Colonic mucosa (tissue), 4 donors: ENCODE measurements around the gene KCNJ18. TPM values are rescaled to one million over a fixed set of nuclear protein-coding genes. Genes with fewer than 3 reads are reported as not detected.
"Not testable (repeated sequence)": the region's sequence is repeated elsewhere in the genome, so short reads cannot be mapped to it uniquely, and the experiment has no call there.

ENCODE experiments used
- DNase-seq: peaks from one replicate; pipeline ENCODE4 v3.0.0-alpha.2; 2020
- H3K27ac ChIP-seq: fragments of 200-600 bp; one replicate; pipeline ENCODE4 v1.8.0; 2021
- H3K27me3 ChIP-seq: fragments of 200-600 bp; one replicate; pipeline ENCODE4 v1.8.0; 2021
- H3K36me3 ChIP-seq: fragments of 200-600 bp; one replicate; pipeline ENCODE4 v1.8.0; 2021
- H3K4me1 ChIP-seq: fragments of 200-600 bp; one replicate; pipeline ENCODE4 v1.8.0; 2021; ENCODE audit warnings: mild to moderate bottlenecking
- H3K4me3 ChIP-seq: fragments of 200-600 bp; one replicate; pipeline ENCODE4 v1.8.0; 2021
- H3K9ac ChIP-seq, 2 donors: one replicate each; pipeline ENCODE4 v1.7.0; 2013; ENCODE audit warnings: control low read depth in 2 of 2, low read depth in 2 of 2, low read length in 2 of 2
- H3K9me3 ChIP-seq: fragments of 200-600 bp; one replicate; pipeline ENCODE4 v1.8.0; 2021
- CTCF ChIP-seq: fragments of 200-600 bp; IDR thresholded peaks from one replicate; pipeline ENCODE4 v1.8.0; 2022; ENCODE audit warnings: antibody characterized with exemption, mild to moderate bottlenecking
- intact Hi-C: fragments of 100-400 bp; cut with DNase I; formaldehyde crosslinking; loops from one replicate; pipeline ENCODE4 v1.14.1; 2022
- total RNA-seq, 2 donors: library from RNA; stranded (reverse); fragmentation: NEBNext Ultra II Directional in 1 of 2; extraction: Animal tissue kit (Norgen Biotek cat#: 25700) in 1 of 2; gene quantifications; one replicate each; pipeline ENCODE4 v1.2.1, GENCODE V29; 2021
- donor health status: healthy.
- donor health status: DM: no; HTN: no; CAD: no.
- donor health status: DM: no; HTN: no; CAD: no.

The KCNJ18 gene
- total RNA-seq, 2 donors from 2014 or later, result not detected

- H3K9me3 ChIP-seq, H3K4me1 ChIP-seq: not testable (repeated sequence)
Observed at GRCh38 chr17:21735814-21736213, 43.5 kb downstream of the KCNJ18 start.

GRCh38 chr17:21737015-21737580 lies 44.8 kb downstream of the KCNJ18 start:
- H3K27me3 ChIP-seq, H3K36me3 ChIP-seq, intact Hi-C loops, H3K27ac ChIP-seq, H3K4me3 ChIP-seq, H3K4me1 ChIP-seq, H3K9ac ChIP-seq, H3K9me3 ChIP-seq, DNase-seq: not testable (repeated sequence)

More at GRCh38 chr17:21735814-21736213, 43.5 kb downstream of the KCNJ18 start:
- intact Hi-C loops, H3K27me3 ChIP-seq, H3K27ac ChIP-seq, H3K4me3 ChIP-seq, DNase-seq, H3K9ac ChIP-seq, H3K36me3 ChIP-seq: not testable (repeated sequence)

GRCh38 chr17:21738241-21738640 lies 45.9 kb downstream of the KCNJ18 start:
- intact Hi-C loops, H3K9me3 ChIP-seq, H3K27me3 ChIP-seq, H3K4me1 ChIP-seq, H3K4me3 ChIP-seq, DNase-seq, H3K36me3 ChIP-seq, H3K9ac ChIP-seq, H3K27ac ChIP-seq: not testable (repeated sequence)

- H3K36me3 ChIP-seq, H3K9me3 ChIP-seq, H3K27me3 ChIP-seq, H3K27ac ChIP-seq, intact Hi-C loops, H3K4me3 ChIP-seq, DNase-seq, H3K9ac ChIP-seq, H3K4me1 ChIP-seq: not testable (repeated sequence)
Observed at GRCh38 chr17:21738877-21739474, 46.7 kb downstream of the KCNJ18 start.

- intact Hi-C loops, H3K9ac ChIP-seq, H3K4me1 ChIP-seq: not testable (repeated sequence)
Observed at GRCh38 chr17:21739485-21739884, 47.2 kb downstream of the KCNJ18 start.

GRCh38 chr17:21740836-21741235 lies 48.5 kb downstream of the KCNJ18 start:
- H3K4me3 ChIP-seq, H3K9me3 ChIP-seq, H3K4me1 ChIP-seq, H3K27me3 ChIP-seq, H3K9ac ChIP-seq, DNase-seq, H3K27ac ChIP-seq, H3K36me3 ChIP-seq, intact Hi-C loops: not testable (repeated sequence)

More at GRCh38 chr17:21739485-21739884, 47.2 kb downstream of the KCNJ18 start:
- not testable (repeated sequence) for H3K27me3 ChIP-seq, DNase-seq, H3K9me3 ChIP-seq, H3K36me3 ChIP-seq, H3K4me3 ChIP-seq, H3K27ac ChIP-seq

- not testable (repeated sequence) for H3K4me3 ChIP-seq
Observed at GRCh38 chr17:21741520-21741919, 49.2 kb downstream of the KCNJ18 start.

GRCh38 chr17:21742326-21742725 lies 50.0 kb downstream of the KCNJ18 start:
- H3K27ac ChIP-seq, result no peak overlapping the region
- H3K4me3 ChIP-seq, result no peak overlapping the region
- H3K9ac ChIP-seq, result no peak overlapping the region
- no peaks in the 10 kb centered on the region for H3K9me3 ChIP-seq
- no peak for TF ChIP-seq CTCF
- no peaks in the 10 kb centered on the region for H3K4me1 ChIP-seq
- H3K36me3 ChIP-seq, result no peaks in the 10 kb centered on the region
- intact Hi-C loops, result no loop called here
- H3K27me3 ChIP-seq, result no peaks in the 10 kb centered on the region
- DNase-seq, result no peak

More at GRCh38 chr17:21741520-21741919, 49.2 kb downstream of the KCNJ18 start:
- H3K27ac ChIP-seq, H3K4me1 ChIP-seq, H3K9ac ChIP-seq, H3K36me3 ChIP-seq, H3K9me3 ChIP-seq, DNase-seq, intact Hi-C loops, H3K27me3 ChIP-seq: not testable (repeated sequence)

- H3K27me3 ChIP-seq, intact Hi-C loops, H3K9ac ChIP-seq, H3K4me1 ChIP-seq, H3K9me3 ChIP-seq, H3K4me3 ChIP-seq, H3K36me3 ChIP-seq, H3K27ac ChIP-seq, DNase-seq: not testable (repeated sequence)
Observed at GRCh38 chr17:21744151-21744550, 51.8 kb downstream of the KCNJ18 start.

GRCh38 chr17:21744621-21745020 lies 52.3 kb downstream of the KCNJ18 start:
- H3K27ac ChIP-seq, H3K36me3 ChIP-seq, H3K9me3 ChIP-seq, DNase-seq, H3K9ac ChIP-seq, H3K27me3 ChIP-seq, intact Hi-C loops, H3K4me1 ChIP-seq, H3K4me3 ChIP-seq: not testable (repeated sequence)

- H3K9ac ChIP-seq, H3K27ac ChIP-seq, intact Hi-C loops, DNase-seq, H3K36me3 ChIP-seq, H3K27me3 ChIP-seq, H3K4me1 ChIP-seq, H3K9me3 ChIP-seq, H3K4me3 ChIP-seq: not testable (repeated sequence)
Observed at GRCh38 chr17:21745385-21746054, 53.2 kb downstream of the KCNJ18 start.

- H3K9me3 ChIP-seq, H3K9ac ChIP-seq, H3K36me3 ChIP-seq, H3K4me3 ChIP-seq, H3K4me1 ChIP-seq, H3K27me3 ChIP-seq, H3K27ac ChIP-seq, intact Hi-C loops, DNase-seq: not testable (repeated sequence)
Observed at GRCh38 chr17:21746415-21746814, 54.1 kb downstream of the KCNJ18 start.
